ENCODE results near the gene ATG13. TPM values are rescaled to one million over a fixed set of nuclear protein-coding genes. Genes with fewer than 3 reads are reported as not detected.

The ATG13 gene
- total and polyA plus RNA-seq, 2 of the 8 experiments (the other 6 are each of a cell fraction or from before 2014, with no cell fraction given): 65.0 to 77.4 TPM

DNA sequence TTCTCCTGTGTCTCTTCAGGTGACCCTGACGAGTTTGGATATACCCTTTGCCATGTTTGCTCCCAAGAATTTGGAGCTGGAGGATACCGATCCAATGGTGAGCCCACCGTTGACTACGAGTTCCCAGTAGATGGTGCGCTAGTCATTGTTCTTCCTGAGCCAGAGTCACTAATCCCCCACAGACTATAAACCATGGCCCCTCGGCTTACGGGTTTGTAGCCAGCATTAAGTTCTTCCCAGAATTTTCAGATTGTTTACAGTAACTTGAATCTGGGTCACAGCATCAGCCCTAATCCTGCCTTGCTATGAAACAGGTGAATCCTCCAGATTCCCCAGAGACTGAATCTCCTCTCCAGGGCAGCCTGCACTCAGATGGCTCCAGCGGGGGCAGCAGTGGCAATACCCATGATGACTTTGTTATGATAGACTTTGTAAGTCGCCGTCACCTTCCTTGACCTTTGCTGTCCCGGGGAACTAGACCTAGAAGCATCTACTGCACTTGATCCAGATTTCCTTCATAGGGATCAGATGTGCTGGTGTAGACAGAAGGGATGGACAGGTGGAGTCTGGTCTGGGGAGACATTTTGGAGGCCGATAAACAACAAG, 51.2 kb downstream of the ATG13 start:
- Histone ChIP-seq H2AK5ac (ENCODE audit: low read depth, low read length) (no peak overlapping the region), H3K4me1 (replicated peaks in 1 of 4; ENCODE audit: control insufficient read depth in 3 of 4, insufficient read depth in 4 of 4, low read length in 3 of 4) (0 out of 7 replicates have a peak, but pooled peaks cover 0 to under 1% (median 0%) of the 10 kb centered on the region in 4 experiments), H3K27ac (ENCODE audit: low read depth, low read length) (no peak overlapping the region), H3K18ac (ENCODE audit: extremely low read depth, low read length) (no peak overlapping the region), H3K4me2 (ENCODE audit: insufficient read depth in 1 of 2, low read depth in 2 of 2, low read length in 2 of 2) (no peak overlapping the region), H2BK20ac (ENCODE audit: low read length) (no peak overlapping the region), H3K79me2 (ENCODE audit: control insufficient read depth in 1 of 2, insufficient read depth in 2 of 2, low read length in 2 of 2) (no peaks in the 10 kb centered on the region), H3K4me3 (ENCODE audit: extremely low read depth in 1 of 4, insufficient read depth in 2 of 4, low read depth in 3 of 4, low read length in 4 of 4) (no peak overlapping the region), H3K36me3 (ENCODE audit: control insufficient read depth in 2 of 4, insufficient read depth in 4 of 4, low read length in 3 of 4) (peaks cover 18 to 55% (median 53%) of the 10 kb centered on the region in 4 experiments), H3K79me1 (ENCODE audit: low read depth, low read length) (no peaks in the 10 kb centered on the region), H3K9ac (replicated peaks in 1 of 4; ENCODE audit: extremely low read depth in 1 of 4, low read depth in 3 of 4, low read length in 3 of 4) (no peak overlapping the region), H3K27me3 (replicated peaks in 1 of 4; ENCODE audit: control insufficient read depth in 3 of 4, extremely low read depth in 1 of 4, insufficient read depth in 3 of 4, low read length in 3 of 4) (no peaks in the 10 kb centered on the region), H3K23me2 (ENCODE audit: low read depth, low read length) (no peaks in the 10 kb centered on the region), H3K9me3 (ENCODE audit: insufficient read depth in 2 of 2, low read depth in 1 of 2, low read length in 1 of 2) (no peaks in the 10 kb centered on the region), H3K14ac (ENCODE audit: insufficient read length) (no peak overlapping the region), H4K8ac (ENCODE audit: extremely low read depth, insufficient read depth, low read length) (no peak overlapping the region), H3K4ac (replicated peaks; ENCODE audit: insufficient read length, low read depth, low read length) (no peak overlapping the region), H2BK5ac (ENCODE audit: low read depth, low read length) (no peak overlapping the region), H4K20me1 (replicated peaks in 1 of 2; ENCODE audit: control insufficient read depth in 1 of 2, insufficient read depth in 2 of 2, low read length in 2 of 2) (peaks cover 2 to 3% of the 10 kb centered on the region in 2 experiments), H3K23ac (ENCODE audit: insufficient read length) (no peak overlapping the region), H3K56ac (replicated peaks; ENCODE audit: insufficient read length, low read depth, low read length) (no peak overlapping the region), H2BK12ac (ENCODE audit: low read depth, low read length) (no peak overlapping the region), H2BK120ac (replicated peaks; ENCODE audit: low read depth, low read length) (no peak overlapping the region), H2AFZ (ENCODE audit: low read length) (no peak overlapping the region), H4K91ac (replicated peaks; ENCODE audit: insufficient read length, low read length) (no peak overlapping the region), H4K5ac (ENCODE audit: insufficient read length, low read depth, low read length) (no peak overlapping the region), H2BK15ac (ENCODE audit: low read length) (no peak overlapping the region)
- DNase-seq (ENCODE audit: low read depth in 1 of 2, low spot score in 2 of 2) (no peak), FAIRE-seq (no peak)
- POLR2A ChIA-PET (ENCODE audit: partially characterized antibody): no interaction called here
- WGBS, 2 experiments (ENCODE audit: extremely low coverage in 1 of 2, insufficient coverage in 1 of 2, insufficient read length in 1 of 2, insufficient replicate concordance in 2 of 2, low coverage in 1 of 2, low lambda C conversion rate in 2 of 2, missing lambda C conversion rate in 1 of 2): 88% methylated on average over 12 of the region's 12 CpGs; no CpG with 5 or more reads in 1 of the 2 experiments
- CTCF ChIA-PET (ENCODE audit: partially characterized antibody): interaction anchor here (0.6 to 2.8 kb wide), 7 partner anchors 9 to 121 kb away, joined by 3 to 36 read pairs (median 3); no protein-coding TSS in a partner anchor
- no peak for TF ChIP-seq ATF2 (IDR thresholded peaks at IDR 0.05; ENCODE audit: low read length)
- no peak for TF ChIP-seq E2F6 (IDR thresholded peaks at IDR 0.05)
- no peak for TF ChIP-seq TCF12 (IDR thresholded peaks at IDR 0.05; ENCODE audit: low read depth, low read length)
- no peak for TF ChIP-seq SIX5 (IDR thresholded peaks at IDR 0.05; ENCODE audit: low read depth, low read length)
- no peak for TF ChIP-seq CBX8 (IDR thresholded peaks at IDR 0.05; ENCODE audit: borderline replicate concordance, low read depth, low read length)
- TF ChIP-seq JUND (IDR thresholded peaks at IDR 0.05; ENCODE audit: low read length): no peak
- no peak for TF ChIP-seq EP300 (IDR thresholded peaks at IDR 0.05; ENCODE audit: borderline replicate concordance in 1 of 2, low read depth in 2 of 2, low read length in 2 of 2)
- no peak for TF ChIP-seq SP4 (IDR thresholded peaks at IDR 0.05; ENCODE audit: low read length)
- TF ChIP-seq RFX5 (IDR thresholded peaks at IDR 0.05; ENCODE audit: borderline replicate concordance, low read depth, low read length): no peak
- TF ChIP-seq EZH2 (IDR thresholded peaks at IDR 0.05; ENCODE audit: low read depth, low read length, severe bottlenecking): no peak
- TF ChIP-seq SIRT6 (IDR thresholded peaks at IDR 0.05; ENCODE audit: low read length): no peak

Measured in H1 (cell line).